Activated CD8-positive, alpha-beta T cell treated with anti-CD3 and anti-CD28 coated beads for 36 hours (primary cell): Measurements from ENCODE around the gene SIL1. TPM values are rescaled to one million over a fixed set of nuclear protein-coding genes. Genes with fewer than 3 reads are reported as not detected.

Source experiments
- ATAC-seq: fragments of 200-7000 bp; cut with Tn5 transposase; one replicate; pipeline ENCODE4 v1.10.0; 2021; ENCODE audit warnings: mild to moderate bottlenecking, moderate library complexity
- CTCF ChIA-PET: fragments of 350-600 bp; sonication (Branson Sonifier 250); formaldehyde crosslinking; loops from one replicate; lab custom pipeline; 2021; ENCODE audit warnings: antibody characterized with exemption; lab: Charles Lee
- POLR2A ChIA-PET: fragments of 350-600 bp; sonication (Branson Sonifier 250); formaldehyde crosslinking; loops from one replicate; lab custom pipeline; 2021; ENCODE audit warnings: antibody characterized with exemption; lab: Charles Lee
- DNase-seq: peaks from one replicate; pipeline ENCODE4 v3.0.0-alpha.2; 2020
- H3K27ac Mint-ChIP-seq: one replicate; pipeline ENCODE4 v1.8.0; 2021; ENCODE audit warnings: mild to moderate bottlenecking, mixed read lengths
- H3K27me3 Mint-ChIP-seq: one replicate; pipeline ENCODE4 v1.8.0; 2021; ENCODE audit warnings: mixed read lengths
- H3K36me3 Mint-ChIP-seq: one replicate; pipeline ENCODE4 v1.8.0; 2021; ENCODE audit warnings: low read depth, mixed read lengths
- H3K4me1 Mint-ChIP-seq: one replicate; pipeline ENCODE4 v1.8.0; 2021; ENCODE audit warnings: low read depth, mixed read lengths
- H3K4me3 Mint-ChIP-seq: one replicate; pipeline ENCODE4 v1.8.0; 2021; ENCODE audit warnings: mild to moderate bottlenecking, moderate library complexity, mixed read lengths
- H3K9me3 Mint-ChIP-seq: one replicate; pipeline ENCODE4 v1.8.0; 2021; ENCODE audit warnings: mixed read lengths
- intact Hi-C: fragments of 100-400 bp; cut with micrococcal nuclease; formaldehyde crosslinking; loops from one replicate; pipeline ENCODE4 v1.10.0; 2022
- total RNA-seq, 2 experiments: library from RNA; stranded (reverse); gene quantifications; one replicate each; pipeline ENCODE4 v1.2.3, GENCODE V29; 2021
- TF ChIP-seq, protein P1 (sequence below): fragments of 200-600 bp; IDR thresholded peaks from one replicate; pipeline ENCODE4 v1.8.0; 2022; ENCODE audit warnings: antibody characterized with exemption, mild to moderate bottlenecking

SIL1 gene
- total RNA-seq, 2 experiments from 2014 or later, result 27.6 to 32.3 TPM

DNA sequence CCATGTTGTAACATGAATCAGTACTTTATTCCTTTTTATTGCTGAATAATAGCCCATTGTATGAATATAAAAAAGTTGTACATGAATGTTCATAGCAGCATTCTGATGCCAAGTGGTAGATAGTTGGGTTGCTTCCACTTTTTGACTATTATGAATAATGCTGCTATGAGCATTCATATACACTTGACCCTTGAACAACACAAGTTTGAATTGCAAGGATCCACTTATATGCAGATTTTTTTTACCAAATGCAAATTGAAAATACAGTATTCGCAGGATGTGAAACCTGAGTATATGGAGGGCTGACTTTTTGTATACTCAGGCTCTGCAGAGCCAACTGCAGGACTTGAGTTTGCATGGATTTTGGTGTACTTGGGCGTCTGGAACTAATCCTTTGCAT is 14.7 kb upstream of the SIL1 start:
- Mint-ChIP-seq H3K4me3 (no peak overlapping the region), H3K9me3 (no peaks in the 10 kb centered on the region), H3K27me3 (no peaks in the 10 kb centered on the region), H3K4me1 (no peaks in the 10 kb centered on the region), H3K27ac (no peak overlapping the region), H3K36me3 (no peaks in the 10 kb centered on the region)
- DNase-seq, result no peak
- CTCF ChIA-PET, result no interaction called here
- intact Hi-C loops, result no loop called here
- TF ChIP-seq, protein P1, sequence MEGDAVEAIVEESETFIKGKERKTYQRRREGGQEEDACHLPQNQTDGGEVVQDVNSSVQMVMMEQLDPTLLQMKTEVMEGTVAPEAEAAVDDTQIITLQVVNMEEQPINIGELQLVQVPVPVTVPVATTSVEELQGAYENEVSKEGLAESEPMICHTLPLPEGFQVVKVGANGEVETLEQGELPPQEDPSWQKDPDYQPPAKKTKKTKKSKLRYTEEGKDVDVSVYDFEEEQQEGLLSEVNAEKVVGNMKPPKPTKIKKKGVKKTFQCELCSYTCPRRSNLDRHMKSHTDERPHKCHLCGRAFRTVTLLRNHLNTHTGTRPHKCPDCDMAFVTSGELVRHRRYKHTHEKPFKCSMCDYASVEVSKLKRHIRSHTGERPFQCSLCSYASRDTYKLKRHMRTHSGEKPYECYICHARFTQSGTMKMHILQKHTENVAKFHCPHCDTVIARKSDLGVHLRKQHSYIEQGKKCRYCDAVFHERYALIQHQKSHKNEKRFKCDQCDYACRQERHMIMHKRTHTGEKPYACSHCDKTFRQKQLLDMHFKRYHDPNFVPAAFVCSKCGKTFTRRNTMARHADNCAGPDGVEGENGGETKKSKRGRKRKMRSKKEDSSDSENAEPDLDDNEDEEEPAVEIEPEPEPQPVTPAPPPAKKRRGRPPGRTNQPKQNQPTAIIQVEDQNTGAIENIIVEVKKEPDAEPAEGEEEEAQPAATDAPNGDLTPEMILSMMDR, result no peak
- no peak for ATAC-seq
- POLR2A ChIA-PET, result no interaction called here

DNA sequence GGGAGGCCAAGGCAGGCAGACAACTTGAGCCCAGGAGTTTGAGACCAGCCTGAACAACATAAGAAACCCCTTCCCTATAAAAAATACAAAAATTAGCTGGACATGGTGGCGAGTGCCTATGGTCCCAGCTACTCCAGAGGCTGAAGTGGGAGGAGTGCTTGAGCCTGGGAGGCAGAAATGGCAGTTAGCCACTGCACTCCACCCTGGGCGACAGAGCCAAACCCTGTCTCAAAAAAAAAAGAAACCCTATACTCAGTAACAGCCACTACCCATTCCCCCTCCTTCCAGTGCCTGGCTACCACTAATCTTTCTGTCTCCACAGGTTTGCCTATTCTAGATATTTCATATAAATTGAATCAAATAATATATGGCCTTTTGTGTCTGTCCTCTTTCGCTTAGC is 14.3 kb upstream of the SIL1 start:
- Mint-ChIP-seq H3K9me3 (no peaks in the 10 kb centered on the region), H3K4me1 (no peaks in the 10 kb centered on the region), H3K27me3 (no peaks in the 10 kb centered on the region), H3K27ac (no peak overlapping the region), H3K4me3 (no peak overlapping the region), H3K36me3 (no peaks in the 10 kb centered on the region)
- CTCF ChIA-PET, result no interaction called here
- intact Hi-C loops, result no loop called here
- POLR2A ChIA-PET, result no interaction called here
- TF ChIP-seq, protein P1, result no peak
- DNase-seq (no peak), ATAC-seq (no peak)

DNA sequence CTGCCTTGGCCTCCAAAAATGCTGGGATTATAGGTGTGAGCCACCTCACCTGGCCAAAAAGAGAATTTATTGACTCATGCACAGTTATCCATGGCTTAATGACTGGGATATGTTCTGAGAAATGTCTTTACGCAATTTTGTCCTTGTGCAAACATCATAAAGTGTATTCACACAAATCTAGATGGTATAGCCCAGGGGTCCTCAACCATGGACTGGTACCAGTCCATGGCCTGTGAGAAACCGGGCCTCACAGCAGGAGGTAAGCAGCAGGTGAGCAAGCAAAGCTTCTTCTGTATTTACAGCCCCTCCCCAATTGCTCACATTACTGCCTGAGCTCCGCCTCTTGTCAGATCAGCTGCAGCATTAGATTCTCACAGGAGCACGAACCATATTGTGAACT is 12.4 kb upstream of the SIL1 start:
- Mint-ChIP-seq H3K36me3 (no peaks in the 10 kb centered on the region), H3K4me3 (no peak overlapping the region), H3K4me1 (no peaks in the 10 kb centered on the region), H3K27ac (no peak overlapping the region), H3K27me3 (no peaks in the 10 kb centered on the region), H3K9me3 (no peaks in the 10 kb centered on the region)
- ATAC-seq (no peak), DNase-seq (no peak)
- ChIA-PET CTCF (no interaction called here), POLR2A (no interaction called here)
- TF ChIP-seq, protein P1, result no peak
- intact Hi-C loops, result no loop called here

DNA sequence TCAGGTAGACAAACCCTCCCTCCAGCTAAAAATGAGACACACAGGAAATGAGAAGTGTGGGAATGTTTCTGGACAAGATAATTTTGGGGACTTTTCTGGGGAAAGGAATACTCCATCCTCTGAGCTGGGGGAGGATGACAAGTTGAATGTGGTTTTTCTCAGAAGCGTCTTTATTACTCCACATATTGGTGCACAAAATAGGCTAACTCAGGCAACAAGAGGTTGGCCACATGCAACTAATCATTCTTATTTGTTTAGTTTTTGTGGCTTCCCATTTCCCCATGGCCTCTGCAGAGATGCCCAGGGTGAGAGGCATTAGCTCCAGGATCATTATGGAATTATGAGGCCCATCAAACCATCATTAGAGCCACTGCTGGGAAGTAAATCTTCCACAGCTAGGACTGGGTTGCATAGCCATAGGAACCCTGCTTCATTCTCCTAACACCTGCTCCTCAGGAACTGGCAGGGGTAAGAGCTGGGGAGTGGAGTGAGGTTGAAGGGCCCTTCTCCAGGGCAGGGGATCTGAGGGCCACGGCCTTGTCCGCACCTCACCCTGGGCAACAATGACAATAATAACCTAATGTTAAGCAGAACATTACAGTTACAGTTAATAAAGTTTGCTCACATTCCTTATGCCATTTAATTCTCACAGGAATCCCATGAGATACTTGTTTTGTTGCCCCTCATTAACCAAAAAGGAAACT is 9.3 kb upstream of the SIL1 start:
- CTCF ChIA-PET, result interaction anchor here (1.0 to 1.1 kb wide), 2 partner anchors 21 to 38 kb away, joined by 3 read pairs; no protein-coding TSS in a partner anchor

DNA sequence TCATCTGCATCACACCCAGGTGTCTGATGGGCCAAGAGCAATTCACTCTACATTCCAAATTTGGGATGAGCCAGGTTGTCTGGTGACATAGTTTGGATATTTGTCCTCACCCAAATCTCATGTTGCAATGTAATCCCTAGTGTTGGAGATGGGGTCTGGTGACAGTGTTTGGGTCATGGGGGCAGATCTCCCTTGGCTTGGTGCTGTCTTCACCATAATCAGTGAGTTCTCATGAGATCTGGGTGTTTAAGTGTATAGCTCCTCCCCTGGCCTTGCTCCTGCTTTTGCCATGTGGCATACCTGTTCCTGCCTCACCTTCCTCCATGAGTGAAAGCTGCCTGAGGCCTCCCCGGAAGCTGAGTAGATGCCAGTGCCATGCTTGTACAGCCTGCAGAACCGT is 7.4 kb upstream of the SIL1 start:
- intact Hi-C loops, result no loop called here
- no peaks in the 10 kb centered on the region for H3K9me3 Mint-ChIP-seq
- DNase-seq (no peak), ATAC-seq (no peak)
- no peak overlapping the region for H3K4me3 Mint-ChIP-seq
- POLR2A ChIA-PET, result interaction anchor here (0.6 kb wide), 1 partner anchor 15 kb away, joined by 3 read pairs; no protein-coding TSS in a partner anchor
- TF ChIP-seq, protein P1, result no peak
- H3K4me1 Mint-ChIP-seq, result peaks cover 7% of the 10 kb centered on the region
- no peak overlapping the region for H3K27ac Mint-ChIP-seq
- no peaks in the 10 kb centered on the region for H3K27me3 Mint-ChIP-seq
- no peaks in the 10 kb centered on the region for H3K36me3 Mint-ChIP-seq
- CTCF ChIA-PET, result no interaction called here

More for the DNA sequence above, 9.3 kb upstream of the SIL1 start:
- Mint-ChIP-seq H3K9me3 (no peaks in the 10 kb centered on the region), H3K27ac (no peak overlapping the region), H3K36me3 (no peaks in the 10 kb centered on the region), H3K4me1 (peaks cover 7% of the 10 kb centered on the region), H3K4me3 (no peak overlapping the region), H3K27me3 (no peaks in the 10 kb centered on the region)
- POLR2A ChIA-PET, result interaction anchor here (1.0 kb wide), 1 partner anchor 15 kb away, joined by 4 read pairs; no protein-coding TSS in a partner anchor
- intact Hi-C loops, result no loop called here
- DNase-seq (no peak), ATAC-seq (no peak)
- TF ChIP-seq, protein P1, result no peak
